HG03280 (cell line): ENCODE measurements around the gene SLC16A1.
"Not testable (repeated sequence)": the region's sequence is repeated elsewhere in the genome, so short reads cannot be mapped to it uniquely, and the experiment has no call there.

Experiments
- ATAC-seq: cut with Tn5 transposase; IDR thresholded peaks from one replicate; pipeline ENCODE4 v1.9.1; 2021; ENCODE audit warnings: mild to moderate bottlenecking, moderate library complexity; ENCODE audit not compliant: unreplicated experiment

SLC16A1 gene

GRCh38 chr1:112973788-112974187 lies 17.8 kb upstream of the SLC16A1 start:
- ATAC-seq, result no peak

GRCh38 chr1:112971006-112971405 lies 15.0 kb upstream of the SLC16A1 start:
- ATAC-seq, result no peak

GRCh38 chr1:112964347-112964746 lies 8.4 kb upstream of the SLC16A1 start:
- no peak for ATAC-seq

GRCh38 chr1:112961072-112961471 lies 5.1 kb upstream of the SLC16A1 start:
- ATAC-seq, result no peak

GRCh38 chr1:112960384-112960783 lies 4.4 kb upstream of the SLC16A1 start:
- ATAC-seq, result no peak

GRCh38 chr1:112958236-112958635 lies 2.2 kb upstream of the SLC16A1 start:
- ATAC-seq, result not testable (repeated sequence)

GRCh38 chr1:112957133-112957812 lies 1.3 kb upstream of the SLC16A1 start:
- ATAC-seq, result peak; percentile 51

- peak; percentile 2 for ATAC-seq
Measured at GRCh38 chr1:112956544-112957132, 642 bp upstream of the SLC16A1 start.

- peak; percentile 13 for ATAC-seq
Measured at GRCh38 chr1:112954945-112955772, 837 bp downstream of the SLC16A1 start.

- no peak for ATAC-seq
Measured at GRCh38 chr1:112954017-112954650, 1.9 kb downstream of the SLC16A1 start.

GRCh38 chr1:112950426-112950825 lies 5.6 kb downstream of the SLC16A1 start:
- no peak for ATAC-seq

- no peak for ATAC-seq
Measured at GRCh38 chr1:112946683-112947082, 9.3 kb downstream of the SLC16A1 start.

GRCh38 chr1:112939810-112940209 lies 16.2 kb downstream of the SLC16A1 start:
- no peak for ATAC-seq

GRCh38 chr1:112938210-112938609 lies 17.8 kb downstream of the SLC16A1 start:
- no peak for ATAC-seq

- ATAC-seq, result no peak
Measured at GRCh38 chr1:112937495-112937894, 18.5 kb downstream of the SLC16A1 start.

GRCh38 chr1:112937070-112937469 lies 18.9 kb downstream of the SLC16A1 start:
- ATAC-seq, result no peak

GRCh38 chr1:112935461-112936111 lies 20.4 kb downstream of the SLC16A1 start:
- ATAC-seq, result no peak

- ATAC-seq, result no peak
Measured at GRCh38 chr1:112934577-112934976, 21.4 kb downstream of the SLC16A1 start.

- no peak for ATAC-seq
Measured at GRCh38 chr1:112933820-112934571, 22.0 kb downstream of the SLC16A1 start.

- ATAC-seq, result no peak
Measured at GRCh38 chr1:112929979-112930378, 26.0 kb downstream of the SLC16A1 start.
